Adipose tissue (tissue), 3 donors: ENCODE data around the gene GRHPR. TPM values are rescaled to one million over a fixed set of nuclear protein-coding genes. Genes with fewer than 3 reads are reported as not detected.
A peak's percentile ranks its signal among the peaks of the same experiment; 100 is the strongest.
"Not testable (repeated sequence)": the region's sequence is repeated elsewhere in the genome, so short reads cannot be mapped to it uniquely, and the experiment has no call there.

Experiments used
- H3K27ac ChIP-seq: one replicate; pipeline ENCODE4 v1.5.1; 2013; ENCODE audit warnings: low read depth, low read length
- WGBS, 3 donors: extraction: QIAGEN DNeasy Blood & Tissue Kit; methylation state at CpG; one replicate each; pipeline ENCODE4 v1.1.7; 2013; 5-methylcytosine and 5-hydroxymethylcytosine counted together
- polyA plus RNA-seq, 3 donors: library from polyadenylated mRNA; stranded (reverse); fragments of 200-250 nt; gene quantifications; one replicate each; pipeline ENCODE4 v1.2.3, GENCODE V29; 2013
- donor health status: healthy with polysubstance abuse.
- donor health status: Bipolar disorder and iron deficiency.
- donor health status: healthy.

The GRHPR gene
- polyA plus RNA-seq, 3 donors: 81.4 to 138 (median 86.8) TPM

DNA sequence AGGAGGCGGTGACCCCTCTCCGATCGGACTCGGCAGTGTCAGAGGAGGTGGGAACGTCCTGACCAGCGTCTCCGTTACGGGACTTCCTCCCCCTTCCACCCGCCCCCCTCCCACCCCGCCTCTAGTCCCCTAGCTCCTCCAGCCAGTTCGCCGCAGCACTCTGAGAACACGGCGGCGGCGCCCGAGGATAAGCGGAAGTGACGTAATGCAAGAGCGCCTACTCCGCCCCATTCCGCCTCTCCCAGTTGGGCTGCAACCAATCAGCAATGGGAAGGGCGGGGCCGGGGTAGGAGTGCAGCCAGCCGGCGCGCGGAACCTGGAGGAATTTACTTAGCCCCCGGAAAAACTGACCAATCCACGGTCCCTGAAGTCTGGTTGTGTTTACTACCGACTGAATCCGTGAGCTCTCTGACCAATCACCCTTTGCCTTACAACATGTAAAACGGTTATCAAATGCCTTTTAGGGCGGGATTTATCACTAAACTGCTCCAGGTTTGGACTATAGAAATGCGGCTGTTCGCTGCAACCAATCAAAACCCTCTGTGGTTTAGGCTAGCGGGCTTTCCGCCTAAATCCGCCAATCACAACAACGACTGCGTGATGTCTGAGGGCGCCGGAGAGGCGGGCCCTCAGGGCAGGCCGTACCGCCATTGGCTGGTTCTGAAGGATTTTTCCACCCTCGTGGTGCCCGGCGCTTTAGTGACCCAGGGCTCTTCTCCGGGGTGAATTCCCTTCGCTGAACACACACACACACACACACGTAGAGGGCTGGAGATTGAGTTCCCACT lies 42.9 kb downstream of the GRHPR start, which contains the start of gene ZBTB5:
Gene ZBTB5 (minus strand): TSS at position 202 of the 788 bp plus-strand sequence. CDS start 22,899 bp downstream, outside the sequence.
- peak within 1 kb of the TSS; percentile 88 for H3K27ac ChIP-seq
- 1% methylated on average over 49 to 52 of the region's 52 CpGs for WGBS, 3 donors

DNA sequence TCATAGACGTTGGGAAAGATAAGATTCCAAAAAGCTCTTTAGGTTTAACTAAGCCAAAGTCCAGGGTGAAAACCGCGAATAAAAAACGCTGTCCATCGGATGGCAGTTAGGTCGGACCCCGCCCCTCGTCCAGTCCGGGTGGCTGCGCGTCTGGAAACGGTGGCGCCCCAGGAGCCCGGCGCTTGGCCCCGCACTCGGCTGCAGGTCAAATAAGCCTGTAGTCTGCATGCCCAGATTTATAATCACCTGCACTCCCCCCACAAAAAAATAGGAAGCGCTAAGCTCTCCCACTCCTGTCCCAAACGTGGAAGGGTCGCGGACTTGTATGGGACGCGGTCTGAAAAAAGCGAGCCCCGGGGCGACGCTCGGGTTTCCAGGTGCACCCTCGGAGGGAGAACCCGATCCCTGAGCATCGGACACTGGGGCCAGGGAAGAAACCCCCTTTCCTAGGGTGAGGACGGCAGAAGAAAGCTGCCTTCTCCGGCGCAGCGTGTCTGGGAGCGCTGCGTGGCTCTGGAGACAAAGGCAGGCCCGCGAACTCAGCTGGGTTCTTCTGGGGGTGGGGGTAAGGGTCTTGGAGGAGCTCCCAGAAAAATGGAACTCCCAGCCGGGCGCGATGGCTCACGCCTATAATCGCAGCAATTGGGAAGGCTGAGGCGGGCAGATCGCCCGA lies 43.7 kb downstream of the GRHPR start:
- no peak overlapping the region for H3K27ac ChIP-seq
- 0 to 1% (median 0%) methylated on average over 47 of the region's 47 CpGs for WGBS, 3 donors

DNA sequence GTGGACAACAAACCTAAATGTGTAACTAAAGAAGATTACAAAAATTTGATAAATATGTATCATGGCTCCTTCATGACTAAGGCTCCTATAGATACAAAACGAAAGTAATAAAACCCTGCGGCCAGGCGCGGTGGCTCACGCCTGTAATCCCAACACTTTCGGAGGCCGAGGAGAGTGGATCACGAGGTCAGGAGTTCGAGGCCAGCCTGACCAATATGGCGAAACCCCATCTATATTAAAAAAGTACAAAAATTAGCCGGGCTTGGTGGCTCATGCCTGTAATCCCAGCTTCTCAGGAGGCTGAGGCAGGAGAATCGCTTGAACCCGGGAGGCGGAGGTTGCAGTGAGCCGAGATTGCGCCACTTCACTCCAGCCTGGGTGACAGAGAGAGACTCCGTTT lies 45.0 kb downstream of the GRHPR start:
- WGBS, 3 donors: 93 to 96% (median 95%) methylated on average over 17 of the region's 17 CpGs
- H3K27ac ChIP-seq: not testable (repeated sequence)

DNA sequence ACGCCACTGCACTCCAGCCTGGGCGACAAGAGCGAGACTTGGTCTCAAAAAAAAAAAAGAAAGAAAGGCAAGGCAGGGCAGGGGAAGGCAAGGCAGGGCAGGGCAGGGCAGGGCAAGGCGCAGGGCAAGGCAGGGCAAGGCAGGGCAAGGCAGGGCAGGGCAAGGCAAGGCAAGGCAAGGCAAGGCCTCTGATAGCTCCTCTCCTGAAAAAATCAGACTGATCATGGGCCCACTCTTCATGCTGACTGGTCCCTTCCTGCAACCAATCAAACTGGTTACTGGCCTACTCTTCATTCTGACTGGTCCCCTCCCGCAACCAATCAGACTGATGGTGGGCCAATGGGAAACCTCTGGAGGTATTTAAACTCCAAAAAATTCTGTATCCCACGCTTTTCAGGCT lies 46.1 kb downstream of the GRHPR start:
- H3K27ac ChIP-seq: no peak overlapping the region
- WGBS, 3 donors: 96 to 97% (median 97%) methylated on average over 6 of the region's 6 CpGs

DNA sequence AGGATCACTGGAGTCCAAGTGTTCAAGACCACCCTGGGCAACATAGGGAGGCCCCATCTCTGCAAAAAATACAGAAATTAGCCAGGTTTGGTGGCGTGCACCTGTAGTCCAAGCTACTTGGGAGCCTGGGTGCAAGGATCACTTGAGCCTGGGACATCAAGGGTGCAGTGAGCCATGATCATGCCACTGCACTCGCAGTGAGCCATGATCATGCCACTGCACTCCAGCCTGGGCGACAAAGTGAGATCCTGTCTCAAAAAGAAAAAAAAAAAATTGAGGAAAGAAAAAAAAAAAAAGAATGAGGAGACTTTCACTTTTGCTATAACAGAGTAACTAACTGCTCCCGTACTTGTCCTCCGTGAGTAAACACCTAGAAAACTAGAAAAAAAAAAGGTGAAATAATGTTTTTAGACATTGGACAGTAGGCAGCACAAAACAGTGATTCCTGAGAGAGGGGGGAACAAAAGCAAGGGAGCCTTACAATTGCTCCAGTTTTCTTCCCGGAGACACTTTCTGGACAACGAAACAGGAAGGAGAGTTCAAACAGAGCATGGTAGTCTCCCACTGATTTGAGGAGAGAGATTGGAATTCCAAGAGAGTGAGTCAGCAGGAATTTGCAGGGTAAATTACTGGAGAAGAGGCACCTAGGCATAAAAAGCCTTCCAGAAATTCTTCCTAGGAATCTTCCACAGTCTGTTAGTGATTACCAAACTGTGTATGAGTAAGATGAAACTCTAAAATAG lies 49.6 kb downstream of the GRHPR start:
- no peak overlapping the region for H3K27ac ChIP-seq
- 16% methylated on average over 7 of the region's 7 CpGs for WGBS, 3 donors

DNA sequence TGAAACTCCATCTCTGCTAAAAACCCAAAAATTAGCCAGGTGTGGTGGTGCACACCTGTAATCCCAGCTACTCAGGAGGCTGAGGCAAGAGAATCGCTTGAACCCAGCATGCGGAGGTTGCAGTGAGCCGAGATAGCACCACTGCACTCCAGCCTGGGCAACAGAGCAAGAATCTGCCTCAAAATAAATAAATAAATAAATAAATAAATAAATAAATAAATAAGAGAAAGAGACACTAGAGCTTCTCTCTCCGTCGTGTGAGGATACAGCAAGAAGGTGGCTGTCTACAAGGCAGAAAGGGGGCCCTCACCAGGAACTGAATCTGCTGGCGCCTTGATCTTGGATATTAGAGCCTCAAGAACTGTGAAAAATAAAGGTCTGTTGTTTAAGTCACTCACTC lies 51.5 kb downstream of the GRHPR start:
- 63 to 77% (median 65%) methylated on average over 6 of the region's 6 CpGs for WGBS, 3 donors
- not testable (repeated sequence) for H3K27ac ChIP-seq

DNA sequence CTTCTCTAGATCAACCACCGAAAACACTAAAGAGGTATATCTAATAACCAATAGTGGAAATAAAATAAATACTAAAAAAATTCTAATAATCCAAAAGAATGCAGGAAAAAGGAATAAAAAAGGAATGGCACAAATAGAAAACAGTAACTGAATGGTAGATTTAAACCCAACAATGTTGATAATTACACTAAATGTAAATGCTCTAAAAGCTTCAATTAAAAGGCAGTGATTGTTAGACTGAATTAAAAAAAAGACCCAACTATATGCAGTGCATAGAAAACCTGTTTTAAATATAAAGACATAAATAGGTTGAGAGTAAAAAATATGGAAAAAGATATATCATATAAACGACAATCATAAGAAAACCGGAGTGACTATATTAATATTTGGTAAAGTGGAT lies 51.9 kb downstream of the GRHPR start:
- H3K27ac ChIP-seq: no peak overlapping the region
- WGBS, 3 donors: 79 to 98% (median 96%) methylated on average over 3 of the region's 3 CpGs

DNA sequence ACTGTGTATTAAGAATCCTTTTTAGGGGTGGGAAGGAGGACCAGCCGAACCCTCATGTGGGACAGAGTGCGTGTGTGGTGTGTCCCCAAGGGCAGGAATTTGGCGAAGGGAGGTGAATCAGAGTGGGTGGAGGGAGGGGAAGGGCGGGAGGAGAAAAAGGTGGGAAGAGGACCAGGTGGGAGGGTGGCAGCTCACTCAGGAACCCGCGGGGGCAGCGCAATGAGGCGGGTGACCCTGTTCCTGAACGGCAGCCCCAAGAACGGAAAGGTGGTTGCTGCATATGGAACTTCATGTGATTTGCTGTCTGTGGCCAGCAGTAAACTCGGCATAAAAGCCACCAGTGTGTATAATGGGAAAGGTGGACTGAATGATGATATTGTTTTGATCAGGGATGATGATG lies 54.4 kb downstream of the GRHPR start:
- WGBS, 3 donors: 36 to 73% (median 70%) methylated on average over 11 of the region's 11 CpGs
- H3K27ac ChIP-seq: no peak overlapping the region

DNA sequence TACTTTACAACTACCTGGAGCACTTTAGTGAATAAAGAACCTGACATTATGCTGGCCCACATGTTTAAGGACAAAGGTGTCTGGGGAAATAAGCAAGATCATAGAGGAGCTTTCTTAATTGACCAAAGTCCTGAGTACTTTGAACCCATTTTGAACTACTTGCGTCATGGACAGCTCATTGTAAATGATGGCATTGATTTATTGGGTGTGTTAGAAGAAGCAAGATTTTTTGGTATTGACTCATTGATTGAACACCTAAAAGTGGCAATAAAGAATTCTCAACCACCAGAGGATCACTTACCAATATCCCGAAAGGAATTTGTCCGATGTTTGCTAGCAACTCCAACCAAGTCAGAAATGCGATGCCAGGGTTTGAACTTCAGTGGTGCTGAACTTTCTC lies 54.9 kb downstream of the GRHPR start:
- H3K27ac ChIP-seq: not testable (repeated sequence)
- 88 to 93% (median 90%) methylated on average over 4 of the region's 4 CpGs for WGBS, 3 donors

DNA sequence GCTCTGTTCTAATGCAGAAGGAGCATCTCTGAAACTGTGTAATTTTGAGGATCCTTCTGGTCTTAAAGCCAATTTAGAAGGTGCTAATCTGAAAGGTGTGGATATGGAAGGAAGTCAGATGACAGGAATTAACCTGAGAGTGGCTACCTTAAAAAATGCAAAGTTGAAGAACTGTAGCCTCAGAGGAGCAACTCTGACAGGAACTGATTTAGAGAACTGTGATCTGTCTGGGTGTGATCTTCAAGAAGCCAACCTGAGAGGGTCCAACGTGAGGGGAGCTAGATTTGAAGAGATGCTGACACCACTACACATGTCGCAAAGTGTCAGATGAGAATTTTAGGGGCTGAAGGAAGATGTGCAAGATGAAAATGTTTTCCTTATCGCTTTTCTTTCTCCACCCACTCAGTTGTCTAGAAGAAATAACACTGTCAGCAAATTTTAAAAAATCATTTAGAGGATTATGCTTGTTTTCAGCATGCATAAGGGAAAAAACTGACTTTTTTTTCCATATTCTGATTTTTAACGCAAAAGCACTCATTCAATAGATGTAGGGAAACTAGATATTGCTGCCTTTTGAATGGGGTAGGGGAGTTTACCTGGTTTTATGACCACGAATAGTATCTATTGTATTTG lies 55.6 kb downstream of the GRHPR start:
- WGBS, 3 donors: 54 to 64% (median 62%) methylated on average over 5 of the region's 5 CpGs
- H3K27ac ChIP-seq: not testable (repeated sequence)

DNA sequence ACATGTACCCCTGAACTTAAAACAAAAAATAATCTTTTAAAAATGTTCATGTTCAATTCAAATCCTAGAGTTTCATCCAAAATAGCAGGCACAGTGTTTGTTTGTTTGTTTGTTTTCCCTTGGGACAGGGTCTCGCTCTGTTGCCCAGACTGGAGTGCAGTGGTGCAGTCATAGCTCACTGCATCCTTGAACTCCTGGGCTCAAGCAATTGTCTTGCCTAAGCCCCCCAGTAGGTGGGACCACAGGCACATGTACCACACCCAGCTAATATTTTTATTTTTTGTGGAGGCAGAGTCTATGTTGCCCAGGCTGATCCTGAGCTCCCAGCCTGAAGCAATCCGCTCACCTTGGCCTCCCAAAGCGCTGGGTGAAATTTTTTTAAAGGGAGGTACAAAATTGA lies 58.3 kb downstream of the GRHPR start:
- WGBS, 3 donors: 84 to 90% (median 88%) methylated on average over 3 of the region's 3 CpGs
- no peak overlapping the region for H3K27ac ChIP-seq

DNA sequence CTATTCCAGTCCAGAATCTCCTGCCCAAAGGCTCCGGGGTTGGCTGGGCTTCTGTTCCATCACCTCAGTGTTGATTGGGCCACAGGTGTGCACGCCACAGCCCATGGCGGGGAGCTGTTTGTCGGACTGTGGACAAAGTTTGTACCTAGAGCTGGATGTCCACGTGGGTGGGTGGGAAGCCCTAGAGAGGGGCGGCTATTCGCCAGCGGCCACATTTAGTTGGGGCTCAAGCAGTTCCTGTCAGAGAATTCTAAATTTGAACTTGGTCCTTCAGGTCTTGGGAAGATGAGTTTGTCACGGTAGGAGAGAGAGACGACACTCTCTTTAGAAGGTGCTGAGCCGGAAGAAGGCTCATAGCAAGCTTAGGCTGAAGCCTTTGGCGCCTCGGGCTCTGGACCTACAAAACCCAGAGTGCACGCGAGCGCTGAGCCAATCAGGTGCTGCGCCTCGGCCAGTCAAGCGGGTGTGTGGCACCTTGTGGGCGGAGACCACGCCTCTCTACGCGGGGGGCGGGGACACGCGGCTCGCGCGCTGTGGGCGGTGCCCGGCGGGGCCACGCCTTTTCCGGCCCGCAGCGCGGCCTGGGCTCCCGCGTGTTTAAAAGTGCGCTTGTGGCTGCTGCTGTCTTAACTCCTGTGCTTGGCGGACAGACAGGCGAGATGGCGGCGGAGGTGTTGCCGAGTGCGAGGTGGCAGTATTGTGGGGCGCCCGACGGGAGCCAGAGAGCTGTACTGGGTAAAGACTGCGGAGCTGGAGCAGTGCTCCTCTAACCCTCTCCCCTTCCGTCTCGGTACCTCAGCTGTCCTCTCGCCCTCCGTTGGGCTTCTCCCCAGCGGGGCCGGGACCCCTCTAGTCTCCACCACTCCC lies 63.1 kb downstream of the GRHPR start, which contains the start of gene POLR1E:
Gene POLR1E (plus strand): TSS at position 560 of the 867 bp plus-strand sequence. CDS start 100 bp downstream, at position 660.
- 2 to 5% (median 4%) methylated on average over 45 to 56 of the region's 56 CpGs for WGBS, 3 donors
- peak within 1 kb of the TSS; percentile 49 for H3K27ac ChIP-seq

DNA sequence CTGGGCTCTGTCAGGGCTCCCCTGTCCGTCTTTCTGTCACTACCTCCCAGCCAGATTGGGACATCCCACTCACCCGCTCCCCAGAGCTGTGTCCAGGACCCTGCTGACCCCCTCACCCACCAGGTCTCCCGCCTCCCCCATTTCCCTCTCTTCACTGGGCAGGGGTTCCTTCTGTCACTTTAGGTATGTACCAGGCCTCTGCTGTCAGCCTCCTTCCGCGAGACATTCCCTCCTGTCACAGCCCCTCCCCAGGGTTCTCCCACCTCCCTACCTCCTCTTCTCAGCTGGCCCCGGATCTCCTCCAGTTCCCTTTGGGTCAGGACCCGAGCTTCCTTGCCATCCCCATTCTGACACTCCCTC lies 63.7 kb downstream of the GRHPR start:
- WGBS, 3 donors: 0 to 6% (median 5%) methylated on average over 7 of the region's 7 CpGs
- peak overlapping the region; percentile 49 for H3K27ac ChIP-seq

Other genes with a start within 250 kb of the GRHPR start
- gene ZBTB5, start 42.8 kb downstream of the GRHPR start, polyA plus RNA-seq: 1 to 10 TPM; 3.3 to 3.9 (median 3.8) TPM
- 10 to 100 TPM; 27.7 to 30.6 (median 29.2) TPM for gene POLR1E, start 63.3 kb downstream of the GRHPR start, polyA plus RNA-seq
- gene FBXO10, start 153.7 kb downstream of the GRHPR start, polyA plus RNA-seq: 1 to 10 TPM; 2.9 to 5.0 (median 3.8) TPM
- 100 to 1,000 TPM in 2 of 3 donors, 10 to 100 TPM in 1; 62.7 to 175 (median 120) TPM for gene TOMM5, start 169.9 kb downstream of the GRHPR start, polyA plus RNA-seq
- gene FRMPD1, start 228.3 kb downstream of the GRHPR start, polyA plus RNA-seq: under 1 TPM; 0.13 to 0.22 (median 0.21) TPM